Measurements from ENCODE around the gene COX14.

DNA sequence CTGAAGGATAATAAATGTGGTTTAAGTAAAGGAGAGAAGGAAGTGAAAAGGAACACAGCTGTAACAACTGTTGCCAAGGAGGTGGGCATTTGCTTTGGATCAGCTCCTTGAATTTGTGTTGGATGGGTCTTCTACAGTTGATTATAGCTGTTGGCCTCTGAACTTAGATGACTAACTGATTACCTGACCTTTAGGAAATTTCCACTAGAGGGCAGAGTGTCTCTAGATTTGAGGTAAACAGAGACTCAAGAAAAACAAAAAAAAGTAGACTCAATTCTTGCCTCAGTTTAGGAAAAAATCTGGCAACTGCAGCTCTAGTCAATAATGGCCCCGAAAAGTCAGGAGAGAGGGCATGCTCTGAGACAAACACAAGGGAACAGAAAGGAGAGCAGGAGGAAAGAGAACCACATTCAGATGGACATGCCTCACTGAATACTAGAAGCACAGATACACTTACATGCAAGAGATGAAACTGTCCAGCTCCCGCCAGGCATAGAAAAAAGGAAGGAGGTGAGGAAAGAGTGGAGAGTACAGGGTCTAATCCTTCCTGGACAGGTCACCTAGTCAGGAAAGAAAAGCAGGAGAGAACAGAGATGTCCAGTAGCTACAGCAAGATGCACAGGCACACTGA, 20.6 kb downstream of the COX14 start:
- TF ChIP-seq ZNF384 (IDR thresholded peaks at IDR 0.05) (no peak), LEF1 (IDR thresholded peaks at IDR 0.05; ENCODE audit: borderline replicate concordance) (no peak), SUZ12 (IDR thresholded peaks at IDR 0.05) (no peak), ARNT (IDR thresholded peaks at IDR 0.05) (no peak), SP1 (IDR thresholded peaks at IDR 0.05) (no peak)
